Activated CD8-positive, alpha-beta T cell treated with anti-CD3 and anti-CD28 coated beads for 36 hours (primary cell): ENCODE measurements around the gene CWH43. TPM values are rescaled to one million over a fixed set of nuclear protein-coding genes. Genes with fewer than 3 reads are reported as not detected.
"Not testable (repeated sequence)": the region's sequence is repeated elsewhere in the genome, so short reads cannot be mapped to it uniquely, and the experiment has no call there.

Source experiments
- ATAC-seq: fragments of 200-7000 bp; cut with Tn5 transposase; one replicate; pipeline ENCODE4 v1.10.0; 2021; ENCODE audit warnings: mild to moderate bottlenecking, moderate library complexity
- CTCF ChIA-PET: fragments of 350-600 bp; sonication (Branson Sonifier 250); formaldehyde crosslinking; loops from one replicate; lab custom pipeline; 2021; ENCODE audit warnings: antibody characterized with exemption; lab: Charles Lee
- POLR2A ChIA-PET: fragments of 350-600 bp; sonication (Branson Sonifier 250); formaldehyde crosslinking; loops from one replicate; lab custom pipeline; 2021; ENCODE audit warnings: antibody characterized with exemption; lab: Charles Lee
- DNase-seq: peaks from one replicate; pipeline ENCODE4 v3.0.0-alpha.2; 2020
- H3K27ac Mint-ChIP-seq: one replicate; pipeline ENCODE4 v1.8.0; 2021; ENCODE audit warnings: mild to moderate bottlenecking, mixed read lengths
- H3K27me3 Mint-ChIP-seq: one replicate; pipeline ENCODE4 v1.8.0; 2021; ENCODE audit warnings: mixed read lengths
- H3K36me3 Mint-ChIP-seq: one replicate; pipeline ENCODE4 v1.8.0; 2021; ENCODE audit warnings: low read depth, mixed read lengths
- H3K4me1 Mint-ChIP-seq: one replicate; pipeline ENCODE4 v1.8.0; 2021; ENCODE audit warnings: low read depth, mixed read lengths
- H3K4me3 Mint-ChIP-seq: one replicate; pipeline ENCODE4 v1.8.0; 2021; ENCODE audit warnings: mild to moderate bottlenecking, moderate library complexity, mixed read lengths
- H3K9me3 Mint-ChIP-seq: one replicate; pipeline ENCODE4 v1.8.0; 2021; ENCODE audit warnings: mixed read lengths
- intact Hi-C: fragments of 100-400 bp; cut with micrococcal nuclease; formaldehyde crosslinking; loops from one replicate; pipeline ENCODE4 v1.10.0; 2022
- total RNA-seq, 2 experiments: library from RNA; stranded (reverse); gene quantifications; one replicate each; pipeline ENCODE4 v1.2.3, GENCODE V29; 2021

The CWH43 gene
- total RNA-seq, 2 experiments from 2014 or later = not detected

DNA sequence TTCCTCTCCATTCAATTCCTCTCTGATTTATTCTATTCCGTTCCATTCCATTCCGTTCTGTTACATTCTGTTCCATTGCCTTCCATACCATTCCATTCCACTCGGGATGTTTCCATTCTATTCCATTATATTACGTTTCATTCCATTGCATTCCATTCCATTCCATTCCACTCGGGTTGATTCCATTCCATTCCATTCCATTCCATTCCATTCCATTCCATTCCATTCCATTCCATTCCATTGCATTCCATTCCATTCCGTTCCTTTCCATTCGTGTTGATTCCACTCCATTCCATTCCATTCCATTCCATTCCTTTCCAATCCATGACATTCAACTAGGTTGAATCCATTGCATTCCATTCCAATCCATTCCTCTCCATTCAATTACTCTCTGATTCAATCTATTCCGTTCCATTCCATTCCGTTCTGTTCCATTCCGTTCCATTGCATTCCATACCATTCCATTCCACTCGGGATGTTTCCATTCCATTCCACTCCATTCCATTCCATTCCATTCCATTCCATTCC is 106.6 kb downstream of the CWH43 start:
- intact Hi-C loops, ATAC-seq, CTCF ChIA-PET, POLR2A ChIA-PET, H3K4me3 Mint-ChIP-seq, H3K27ac Mint-ChIP-seq, H3K27me3 Mint-ChIP-seq, DNase-seq, H3K4me1 Mint-ChIP-seq: not testable (repeated sequence)
- Mint-ChIP-seq H3K9me3 (peaks cover 37% of the 10 kb centered on the region), H3K36me3 (peaks cover 35% of the 10 kb centered on the region)

DNA sequence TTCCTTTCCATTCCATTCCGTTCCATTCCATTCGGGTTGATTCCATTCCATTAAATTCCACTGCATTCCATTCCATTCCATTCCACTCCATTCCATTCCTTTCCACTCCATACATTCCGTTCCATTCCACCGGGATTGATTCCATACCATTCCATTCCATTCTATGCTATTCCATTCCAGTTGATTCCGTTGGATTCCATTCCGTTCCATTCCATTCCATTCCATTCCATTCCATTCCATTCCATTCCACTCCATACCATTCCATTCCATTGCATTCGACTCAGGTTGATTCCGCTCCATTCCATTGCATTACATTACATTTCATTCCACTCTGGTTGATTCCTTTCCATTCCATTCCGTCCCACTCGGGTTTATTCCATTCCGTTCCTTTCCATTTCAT is 110.1 kb downstream of the CWH43 start:
- POLR2A ChIA-PET, H3K4me3 Mint-ChIP-seq, CTCF ChIA-PET, intact Hi-C loops, ATAC-seq, H3K27me3 Mint-ChIP-seq, DNase-seq, H3K27ac Mint-ChIP-seq, H3K4me1 Mint-ChIP-seq: not testable (repeated sequence)
- Mint-ChIP-seq H3K9me3 (peaks cover 60% of the 10 kb centered on the region), H3K36me3 (peaks cover 58% of the 10 kb centered on the region)

DNA sequence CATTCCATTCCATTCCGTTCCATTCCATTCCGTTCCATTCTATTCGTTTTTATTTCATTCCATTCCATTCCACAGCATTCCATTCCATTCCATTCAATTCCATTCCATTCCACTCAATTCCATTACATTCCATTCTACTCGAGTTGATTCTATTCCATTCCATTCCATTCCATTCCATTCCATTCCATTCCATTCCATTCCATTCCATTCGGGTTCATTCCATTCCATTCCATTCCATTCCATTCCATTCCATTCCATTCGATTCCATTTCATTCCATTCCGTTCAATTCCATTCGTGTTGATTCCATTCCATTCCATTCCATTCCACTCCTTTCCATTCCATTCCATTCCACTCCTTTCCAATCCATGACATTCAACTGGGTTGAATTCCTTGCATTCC is 110.6 kb downstream of the CWH43 start:
- CTCF ChIA-PET, H3K27me3 Mint-ChIP-seq, intact Hi-C loops, POLR2A ChIA-PET, H3K4me3 Mint-ChIP-seq, DNase-seq, H3K27ac Mint-ChIP-seq, H3K4me1 Mint-ChIP-seq: not testable (repeated sequence)
- peaks cover 59% of the 10 kb centered on the region for H3K9me3 Mint-ChIP-seq
- H3K36me3 Mint-ChIP-seq = peaks cover 57% of the 10 kb centered on the region
- peak; percentile 53 for ATAC-seq

DNA sequence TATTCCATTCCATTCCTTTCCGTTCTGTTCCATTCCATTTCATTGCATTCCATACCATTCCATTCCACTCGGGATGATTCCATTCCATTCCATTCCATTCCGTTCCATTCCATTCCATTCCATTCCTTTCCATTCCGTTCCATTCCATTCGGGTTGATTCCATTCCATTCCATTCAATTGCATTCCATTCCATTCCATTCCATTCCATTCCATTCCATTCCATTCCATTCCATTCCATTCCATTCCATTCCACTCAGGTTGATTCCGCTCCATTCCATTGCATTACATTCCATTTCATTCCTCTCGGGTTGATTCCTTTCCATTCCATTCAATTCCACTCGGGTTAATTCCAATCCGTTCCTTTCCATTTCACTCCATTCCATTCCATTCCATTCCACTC is 111.0 kb downstream of the CWH43 start:
- POLR2A ChIA-PET, intact Hi-C loops: not testable (repeated sequence)

DNA sequence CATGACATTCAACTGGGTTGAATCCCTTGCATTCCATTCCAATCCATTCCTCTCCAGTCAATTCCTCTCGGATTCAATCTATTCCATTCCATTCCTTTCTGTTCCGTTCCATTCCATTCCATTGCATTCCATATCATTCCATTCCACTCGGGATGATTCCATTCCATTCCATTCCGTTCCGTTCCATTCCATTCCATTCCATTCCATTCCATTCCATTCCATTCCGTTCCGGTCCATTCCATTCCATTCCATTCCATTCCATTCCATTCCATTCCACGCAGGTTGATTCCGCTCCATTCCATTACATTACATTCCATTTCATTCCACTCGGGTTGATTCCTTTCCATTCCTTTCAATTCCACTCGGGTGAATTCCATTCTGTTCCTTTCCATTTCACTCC is 111.4 kb downstream of the CWH43 start:
- H3K27me3 Mint-ChIP-seq, intact Hi-C loops, ATAC-seq: not testable (repeated sequence)

More for the DNA sequence above, 111.0 kb downstream of the CWH43 start:
- H3K4me3 Mint-ChIP-seq, H3K27me3 Mint-ChIP-seq, CTCF ChIA-PET, DNase-seq, H3K4me1 Mint-ChIP-seq, H3K27ac Mint-ChIP-seq, ATAC-seq: not testable (repeated sequence)
- Mint-ChIP-seq H3K36me3 (peaks cover 53% of the 10 kb centered on the region), H3K9me3 (peaks cover 55% of the 10 kb centered on the region)

DNA sequence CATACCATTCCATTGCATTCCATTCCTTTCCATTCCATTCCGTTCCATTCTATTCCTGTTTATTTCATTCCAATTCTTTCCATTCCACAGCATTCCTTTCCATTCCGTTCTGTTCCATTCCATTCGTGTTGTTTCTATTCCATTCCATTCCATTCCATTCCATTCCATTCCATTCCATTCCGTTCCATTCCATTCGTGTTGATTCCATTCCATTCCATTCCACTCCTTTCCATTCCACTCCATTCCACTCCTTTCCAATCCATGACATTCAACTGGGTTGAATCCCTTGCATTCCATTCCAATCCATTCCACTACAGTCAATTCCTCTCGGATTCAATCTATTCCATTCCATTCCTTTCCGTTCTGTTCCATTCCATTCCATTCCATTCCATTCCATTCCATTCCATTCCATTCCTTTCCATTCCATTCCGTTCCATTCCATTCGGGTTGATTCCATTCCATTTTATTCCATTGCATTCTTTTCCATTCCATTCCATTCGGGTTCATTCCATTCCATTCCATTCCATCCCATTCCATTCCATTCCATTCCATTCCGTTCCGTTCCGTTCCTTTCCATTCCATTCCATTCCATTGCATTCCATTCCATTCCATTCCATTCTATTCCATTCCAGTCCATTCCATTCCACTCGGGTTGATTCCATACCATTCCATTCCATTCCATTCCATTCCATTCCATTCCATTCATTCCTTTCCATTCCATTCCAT is 112.1 kb downstream of the CWH43 start:
- H3K27me3 Mint-ChIP-seq, POLR2A ChIA-PET, DNase-seq, CTCF ChIA-PET, H3K4me3 Mint-ChIP-seq, H3K27ac Mint-ChIP-seq, intact Hi-C loops, H3K4me1 Mint-ChIP-seq, ATAC-seq: not testable (repeated sequence)
- peaks cover 54% of the 10 kb centered on the region for H3K36me3 Mint-ChIP-seq
- H3K9me3 Mint-ChIP-seq = peaks cover 56% of the 10 kb centered on the region

More for the DNA sequence above, 111.4 kb downstream of the CWH43 start:
- H3K27ac Mint-ChIP-seq, POLR2A ChIA-PET, CTCF ChIA-PET, H3K4me3 Mint-ChIP-seq, H3K4me1 Mint-ChIP-seq, DNase-seq: not testable (repeated sequence)
- Mint-ChIP-seq H3K9me3 (peaks cover 54% of the 10 kb centered on the region), H3K36me3 (peaks cover 53% of the 10 kb centered on the region)

DNA sequence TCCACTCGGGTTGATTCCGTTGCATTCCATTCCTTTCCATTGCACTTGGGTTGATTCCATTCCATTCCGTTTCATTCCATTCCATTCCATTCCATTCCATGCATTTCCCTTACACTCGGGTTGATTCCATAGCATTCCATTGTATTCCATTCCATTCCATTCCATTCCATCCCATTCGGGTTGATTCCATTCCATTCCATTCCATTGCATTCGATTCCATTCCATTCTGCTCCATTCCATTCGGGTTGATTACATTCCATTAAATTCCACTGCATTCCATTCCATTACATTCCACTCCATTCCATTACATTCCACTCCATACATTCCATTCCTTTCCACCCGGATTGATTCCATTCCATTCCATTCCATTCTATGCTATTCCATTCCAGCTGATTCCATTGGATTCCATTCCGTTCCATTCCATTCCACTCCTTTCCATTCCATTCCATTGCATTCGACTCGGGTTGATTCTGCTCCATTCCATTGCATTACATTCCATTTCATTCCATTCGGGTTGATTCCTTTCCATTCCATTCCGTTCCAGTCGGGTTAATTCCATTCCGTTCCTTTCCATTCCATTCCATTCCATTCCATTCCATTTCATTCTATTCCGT is 113.9 kb downstream of the CWH43 start:
- Mint-ChIP-seq H3K9me3 (peaks cover 67% of the 10 kb centered on the region), H3K36me3 (peaks cover 65% of the 10 kb centered on the region)
- CTCF ChIA-PET, ATAC-seq, H3K4me3 Mint-ChIP-seq, H3K4me1 Mint-ChIP-seq, DNase-seq, POLR2A ChIA-PET, intact Hi-C loops, H3K27ac Mint-ChIP-seq, H3K27me3 Mint-ChIP-seq: not testable (repeated sequence)

DNA sequence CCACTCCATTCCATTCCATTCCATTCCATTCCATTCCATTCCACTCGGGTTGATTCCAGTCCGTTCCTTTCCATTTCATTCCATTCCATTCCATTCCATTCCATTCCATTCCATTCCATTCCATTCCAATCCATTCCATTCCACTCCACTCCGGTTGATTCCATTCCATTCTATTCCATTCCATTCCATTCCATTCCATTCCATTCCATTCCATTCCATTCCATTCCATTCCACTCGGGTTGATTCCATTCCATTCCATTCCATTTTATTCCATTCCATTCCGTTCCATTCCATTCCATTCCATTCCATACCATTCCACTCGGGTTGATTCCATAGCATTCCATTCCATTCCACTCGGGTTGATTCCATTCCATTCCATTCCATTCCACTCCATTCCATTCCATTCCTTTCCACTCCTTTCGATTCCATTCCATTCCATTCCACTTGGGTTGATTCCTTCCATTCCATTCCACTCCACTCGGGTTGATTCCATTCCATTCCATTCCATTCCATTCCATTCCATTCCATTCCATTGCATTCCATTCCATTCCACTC is 116.3 kb downstream of the CWH43 start:
- H3K4me3 Mint-ChIP-seq, DNase-seq, ATAC-seq, intact Hi-C loops, H3K27ac Mint-ChIP-seq, CTCF ChIA-PET, H3K27me3 Mint-ChIP-seq, H3K4me1 Mint-ChIP-seq, POLR2A ChIA-PET: not testable (repeated sequence)
- Mint-ChIP-seq H3K36me3 (peaks cover 70% of the 10 kb centered on the region), H3K9me3 (peaks cover 72% of the 10 kb centered on the region)

DNA sequence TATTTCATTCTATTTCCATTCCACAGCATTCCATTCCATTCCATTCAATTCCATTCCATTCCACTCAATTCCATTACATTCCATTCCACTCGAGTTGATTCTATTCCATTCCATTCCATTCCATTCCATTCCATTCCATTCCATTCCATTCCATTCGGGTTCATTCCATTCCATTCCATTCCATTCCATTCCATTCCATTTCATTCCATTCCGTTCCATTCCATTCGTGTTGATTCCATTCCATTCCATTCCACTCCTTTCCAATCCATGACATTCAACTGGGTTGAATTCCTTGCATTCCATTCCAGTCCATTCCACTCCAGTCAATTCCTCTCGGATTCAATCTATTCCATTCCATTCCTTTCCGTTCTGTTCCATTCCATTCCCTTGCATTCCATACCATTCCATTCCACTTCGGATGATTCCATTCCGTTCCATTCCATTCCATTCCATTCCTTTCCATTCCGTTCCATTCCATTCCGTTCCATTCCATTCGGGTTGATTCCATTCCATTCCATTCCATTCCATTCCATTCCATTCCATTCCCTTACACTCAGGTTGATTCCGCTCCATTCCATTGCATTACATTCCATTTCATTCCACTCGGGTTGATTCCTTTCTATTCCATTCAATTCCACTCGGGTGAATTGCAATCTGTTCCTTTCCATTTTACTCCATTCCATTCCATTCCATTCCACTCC is 117.5 kb downstream of the CWH43 start:
- H3K4me3 Mint-ChIP-seq, ATAC-seq, H3K27ac Mint-ChIP-seq, POLR2A ChIA-PET, DNase-seq, CTCF ChIA-PET, intact Hi-C loops, H3K27me3 Mint-ChIP-seq, H3K4me1 Mint-ChIP-seq: not testable (repeated sequence)
- Mint-ChIP-seq H3K36me3 (peaks cover 71% of the 10 kb centered on the region), H3K9me3 (peaks cover 72% of the 10 kb centered on the region)

DNA sequence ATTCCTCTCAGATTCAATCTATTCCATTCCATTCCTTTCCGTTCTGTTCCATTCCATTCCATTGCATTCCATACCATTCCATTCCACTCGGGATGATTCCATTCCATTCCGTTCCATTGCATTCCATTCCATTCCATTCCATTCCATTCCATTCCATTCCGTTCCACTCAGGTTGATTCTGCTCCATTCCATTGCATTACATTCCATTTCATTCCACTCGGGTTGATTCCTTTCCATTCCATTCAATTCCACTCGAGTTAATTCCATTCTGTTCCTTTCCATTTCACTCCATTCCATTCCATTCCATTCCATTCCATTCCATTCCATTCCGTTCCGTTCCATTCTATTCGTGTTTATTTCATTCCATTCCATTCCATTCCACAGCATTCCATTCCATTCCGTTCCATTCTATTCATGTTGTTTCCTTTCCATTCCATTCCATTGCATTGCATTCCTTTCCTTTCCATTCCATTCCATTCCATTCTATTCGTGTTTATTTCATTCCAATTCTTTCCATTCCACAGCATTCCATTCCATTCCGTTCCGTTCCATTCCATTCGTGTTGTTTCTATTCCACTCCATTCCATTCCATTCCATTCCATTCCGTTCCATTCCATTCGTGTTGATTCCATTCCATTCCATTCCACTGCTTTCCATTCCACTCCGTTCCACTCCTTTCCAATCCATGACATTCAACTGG is 118.3 kb downstream of the CWH43 start:
- H3K4me3 Mint-ChIP-seq, intact Hi-C loops, DNase-seq, H3K27me3 Mint-ChIP-seq, H3K4me1 Mint-ChIP-seq, ATAC-seq, POLR2A ChIA-PET, CTCF ChIA-PET, H3K27ac Mint-ChIP-seq: not testable (repeated sequence)
- H3K9me3 Mint-ChIP-seq = peaks cover 66% of the 10 kb centered on the region
- peaks cover 66% of the 10 kb centered on the region for H3K36me3 Mint-ChIP-seq
